Kidney (tissue), 14 donors: ENCODE results near the gene GRIFIN. TPM values are rescaled to one million over a fixed set of nuclear protein-coding genes. Genes with fewer than 3 reads are reported as not detected.

ENCODE experiments used
- DNase-seq, 5 donors: peaks; one replicate each; pipeline ENCODE4 v3.0.0-alpha.2; 2013 to 2020
- FAIRE-seq: peaks from 2 replicates; lab custom pipeline; 2012; peaks lifted over from hg19 to GRCh38; lab: Jason Lieb, UNC
- H3K27ac ChIP-seq, 2 donors: one replicate each; pipeline ENCODE4 v1.7.0; 2013; ENCODE audit warnings: low read depth in 2 of 2, low read length in 2 of 2, inconsistent platforms in 1 of 2
- H3K27me3 ChIP-seq: one replicate; pipeline ENCODE4 v1.7.1; 2013; ENCODE audit warnings: low read length, inconsistent platforms; ENCODE audit not compliant: control insufficient read depth, insufficient read depth
- H3K36me3 ChIP-seq, 3 donors: one replicate each; pipeline versions ENCODE4 v1.7.0 to v1.7.1; 2013; ENCODE audit warnings: low read length in 3 of 3, control low read depth in 1 of 3, inconsistent platforms in 1 of 3; ENCODE audit not compliant: insufficient read depth in 3 of 3, control insufficient read depth in 2 of 3
- H3K4me1 ChIP-seq, 3 donors: one replicate each; pipeline versions ENCODE4 v1.7.0 to v1.7.1; 2013; ENCODE audit warnings: low read length in 3 of 3, inconsistent platforms in 1 of 3, low read depth in 1 of 3; ENCODE audit not compliant: control insufficient read depth in 2 of 3, insufficient read depth in 2 of 3
- H3K4me3 ChIP-seq, 3 donors: one replicate each; pipeline versions ENCODE4 v1.7.0 to v1.8.1; 2013; ENCODE audit warnings: low read length in 3 of 3, control low read depth in 1 of 3, inconsistent platforms in 1 of 3
- H3K9ac ChIP-seq, 3 donors: one replicate each; pipeline versions ENCODE4 v1.7.0 to v1.7.1; 2013; ENCODE audit warnings: low read length in 3 of 3, control low read depth in 1 of 3, inconsistent platforms in 1 of 3
- H3K9me3 ChIP-seq, 3 donors: one replicate each; pipeline versions ENCODE4 v1.7.0 to v1.7.1; 2013; ENCODE audit warnings: low read length in 3 of 3, control low read depth in 1 of 3, inconsistent platforms in 1 of 3; ENCODE audit not compliant: control insufficient read depth in 2 of 3, insufficient read depth in 1 of 3
- intact Hi-C: fragments of 100-400 bp; cut with DNase I; formaldehyde crosslinking; loops from one replicate; pipeline ENCODE4 v1.11.1; 2022
- polyA plus RNA-seq: library from polyadenylated mRNA; stranded (reverse); fragments of 350-450 nt; fragmentation: Illumina TruSeq; extraction: RNeasy Lipid Tissue Mini Kit (QIAGEN cat#74804); gene quantifications from one replicate; pipeline ENCODE4 v1.2.3, GENCODE V29; 2014; ENCODE audit warnings: low read depth, low replicate concordance; ENCODE audit not compliant: insufficient read depth
- total RNA-seq: library from RNA; stranded (reverse); fragmentation: NEBNext Ultra II Directional; extraction: Animal tissue kit (Norgen Biotek cat#: 25700); gene quantifications from one replicate; pipeline ENCODE4 v1.2.1, GENCODE V29; 2021
- TF ChIP-seq, protein P1 (sequence below): IDR thresholded peaks from 3 replicates; pipeline ENCODE4 v1.5.1; 2012; ENCODE audit warnings: mild to moderate bottlenecking, moderate library complexity, borderline replicate concordance; ENCODE audit not compliant: insufficient read depth; ENCODE audit errors: extremely low read depth
- donor health status: control.
- donor health status: control.
- donor health status: control.
- donor health status: control.
- donor health status: control.
- donor health status: DM: yes; HTN: yes; CAD: no.
- donor health status: Normal renal cell carcinoma (clear cell type).

GRIFIN gene
- total and polyA plus RNA-seq, 2 donors from 2014 or later, result not detected

DNA sequence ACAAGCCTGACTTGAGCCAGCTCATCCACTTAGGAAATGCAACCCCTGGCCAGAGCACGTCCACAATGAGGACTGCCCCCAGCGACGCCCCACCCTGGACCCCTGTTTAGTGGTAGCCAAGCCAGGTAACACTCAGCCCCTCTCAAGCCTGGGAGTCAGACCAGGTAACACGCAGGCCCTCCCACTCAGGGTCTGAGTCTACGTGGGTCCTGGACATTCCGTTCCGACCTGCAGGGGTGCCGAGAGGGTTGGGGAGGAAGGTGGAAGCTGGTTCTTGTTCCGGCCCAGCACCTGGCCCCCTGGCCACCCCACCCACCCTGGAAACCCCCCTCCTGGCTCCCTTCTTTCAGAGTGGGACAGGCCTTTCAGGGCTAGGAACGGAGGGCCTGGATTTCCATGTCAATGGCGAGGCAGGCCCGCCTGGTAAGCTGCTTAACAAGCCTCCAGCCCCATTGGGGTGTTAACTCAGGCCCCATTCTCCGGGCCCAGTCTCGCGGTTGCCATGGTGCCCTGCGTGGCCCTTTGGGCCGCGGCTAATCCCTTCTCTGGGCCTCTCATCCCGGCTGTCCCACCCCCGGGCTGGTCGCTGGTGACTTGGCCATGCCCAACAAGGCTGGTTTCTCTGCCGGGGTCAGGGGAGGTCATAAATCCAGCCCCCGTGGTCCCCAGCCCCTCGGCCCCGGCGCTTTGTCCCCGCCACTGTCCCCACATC, 23.7 kb upstream of the GRIFIN start:
- FAIRE-seq (no peak), DNase-seq (peak in 1 of 5 donors; percentile 69)
- TF ChIP-seq, protein P1, sequence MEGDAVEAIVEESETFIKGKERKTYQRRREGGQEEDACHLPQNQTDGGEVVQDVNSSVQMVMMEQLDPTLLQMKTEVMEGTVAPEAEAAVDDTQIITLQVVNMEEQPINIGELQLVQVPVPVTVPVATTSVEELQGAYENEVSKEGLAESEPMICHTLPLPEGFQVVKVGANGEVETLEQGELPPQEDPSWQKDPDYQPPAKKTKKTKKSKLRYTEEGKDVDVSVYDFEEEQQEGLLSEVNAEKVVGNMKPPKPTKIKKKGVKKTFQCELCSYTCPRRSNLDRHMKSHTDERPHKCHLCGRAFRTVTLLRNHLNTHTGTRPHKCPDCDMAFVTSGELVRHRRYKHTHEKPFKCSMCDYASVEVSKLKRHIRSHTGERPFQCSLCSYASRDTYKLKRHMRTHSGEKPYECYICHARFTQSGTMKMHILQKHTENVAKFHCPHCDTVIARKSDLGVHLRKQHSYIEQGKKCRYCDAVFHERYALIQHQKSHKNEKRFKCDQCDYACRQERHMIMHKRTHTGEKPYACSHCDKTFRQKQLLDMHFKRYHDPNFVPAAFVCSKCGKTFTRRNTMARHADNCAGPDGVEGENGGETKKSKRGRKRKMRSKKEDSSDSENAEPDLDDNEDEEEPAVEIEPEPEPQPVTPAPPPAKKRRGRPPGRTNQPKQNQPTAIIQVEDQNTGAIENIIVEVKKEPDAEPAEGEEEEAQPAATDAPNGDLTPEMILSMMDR, result no peak
- intact Hi-C loops, result no loop called here
- H3K4me3 ChIP-seq, result no peak overlapping the region
- H3K4me1 ChIP-seq, result no peaks in the 10 kb centered on the region
- no peaks in the 10 kb centered on the region for H3K9me3 ChIP-seq
- no peaks in the 10 kb centered on the region for H3K27me3 ChIP-seq
- no peak overlapping the region for H3K27ac ChIP-seq
- H3K9ac ChIP-seq, result no peak overlapping the region
- H3K36me3 ChIP-seq, result no peaks in the 10 kb centered on the region

DNA sequence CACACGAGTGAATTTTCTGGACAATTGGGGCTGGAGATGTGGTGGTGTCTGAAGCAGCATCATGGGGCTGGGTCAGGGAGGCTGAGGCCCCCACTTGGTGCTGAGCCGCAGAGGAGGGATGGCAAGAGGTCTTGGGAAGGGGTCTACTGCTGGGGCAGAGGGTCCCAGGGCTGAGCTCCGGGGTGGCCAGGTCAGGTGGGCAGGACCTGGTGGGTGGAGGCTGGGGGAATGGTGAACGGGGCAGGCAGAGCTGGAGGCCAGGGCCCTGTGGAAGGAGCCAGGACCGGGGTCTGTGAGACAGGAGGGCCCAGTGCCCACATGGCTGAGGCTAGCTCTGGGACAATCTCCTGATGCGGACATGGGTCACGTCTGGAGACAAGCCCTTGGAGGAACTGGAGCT, 23.0 kb upstream of the GRIFIN start:
- no peaks in the 10 kb centered on the region for H3K27me3 ChIP-seq
- H3K36me3 ChIP-seq, result no peaks in the 10 kb centered on the region
- no peaks in the 10 kb centered on the region for H3K4me1 ChIP-seq
- no peak for FAIRE-seq
- no peak overlapping the region for H3K9ac ChIP-seq
- TF ChIP-seq, protein P1, result no peak
- no peak overlapping the region for H3K4me3 ChIP-seq
- H3K9me3 ChIP-seq, result no peaks in the 10 kb centered on the region
- no peak for DNase-seq
- intact Hi-C loops, result no loop called here
- no peak overlapping the region for H3K27ac ChIP-seq

DNA sequence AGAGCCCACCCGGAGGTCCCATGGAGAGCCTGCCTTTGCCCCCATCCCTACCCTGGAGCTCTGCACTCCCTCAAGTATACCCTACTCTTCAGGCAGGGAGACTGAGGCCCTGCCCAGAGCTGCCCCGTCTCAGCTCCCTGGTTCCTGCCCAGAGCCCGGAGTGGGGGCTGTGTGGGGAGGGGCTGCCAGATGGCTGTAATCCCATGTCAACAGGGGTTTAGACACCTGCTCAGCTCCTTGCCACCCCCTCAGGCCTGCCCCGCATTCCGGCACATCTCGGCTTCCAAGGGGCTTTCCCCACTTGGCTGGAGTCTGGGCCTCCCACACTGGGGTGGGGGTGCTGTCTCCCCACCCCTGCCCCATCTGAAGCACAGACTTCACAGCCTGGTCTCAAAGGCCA, 22.5 kb upstream of the GRIFIN start:
- TF ChIP-seq, protein P1, result no peak
- no peak overlapping the region for H3K27ac ChIP-seq
- H3K4me3 ChIP-seq, result no peak overlapping the region
- DNase-seq (no peak), FAIRE-seq (no peak)
- no peaks in the 10 kb centered on the region for H3K27me3 ChIP-seq
- H3K36me3 ChIP-seq, result no peaks in the 10 kb centered on the region
- no peak overlapping the region for H3K9ac ChIP-seq
- intact Hi-C loops, result no loop called here
- peaks cover 0 to 2% (median 0%) of the 10 kb centered on the region in 3 donors for H3K4me1 ChIP-seq
- no peaks in the 10 kb centered on the region for H3K9me3 ChIP-seq
